Thyroid gland (tissue), 4 donors: ENCODE measurements around the gene HK1.

ENCODE experiments used
- POLR2A ChIP-seq, 2 donors: fragments of 450-650 bp; IDR thresholded peaks; one replicate each; pipeline ENCODE4 v1.6.1; 2017; ENCODE audit warnings: antibody characterized with exemption in 2 of 2, mild to moderate bottlenecking in 2 of 2, moderate library complexity in 1 of 2
- TF ChIP-seq, protein P1 (sequence below), 6 experiments: fragments of 200-600 bp in 3 of 6; fragments of 450-650 bp in 3 of 6; sonication (generic) in 3 of 6; IDR thresholded peaks; one replicate each; pipeline ENCODE4 v1.5.1; 2016 to 2019; ENCODE audit warnings: antibody characterized with exemption in 6 of 6, mild to moderate bottlenecking in 2 of 6, inconsistent platforms in 1 of 6, moderate library complexity in 1 of 6

DNA sequence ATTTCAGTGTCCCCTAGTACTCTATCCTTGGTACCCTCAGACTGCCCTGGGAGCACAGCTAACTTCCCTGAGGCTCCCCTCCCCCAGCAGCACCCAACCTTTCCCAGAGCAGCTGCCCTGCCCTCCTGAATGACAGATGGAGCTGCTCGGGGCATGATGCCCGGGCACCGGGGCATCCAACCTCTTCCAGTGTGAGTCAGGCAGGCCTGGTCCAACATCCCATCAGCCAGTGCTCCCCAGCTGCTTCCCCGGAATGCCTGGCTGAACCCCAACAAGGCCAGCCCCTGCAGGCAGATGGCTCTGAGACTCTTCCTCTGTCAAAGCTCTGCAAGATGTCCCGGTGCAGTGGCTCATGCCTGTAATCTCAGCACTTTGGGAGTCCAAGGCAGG is 161.0 kb downstream of the HK1 start:
- TF ChIP-seq, protein P1, sequence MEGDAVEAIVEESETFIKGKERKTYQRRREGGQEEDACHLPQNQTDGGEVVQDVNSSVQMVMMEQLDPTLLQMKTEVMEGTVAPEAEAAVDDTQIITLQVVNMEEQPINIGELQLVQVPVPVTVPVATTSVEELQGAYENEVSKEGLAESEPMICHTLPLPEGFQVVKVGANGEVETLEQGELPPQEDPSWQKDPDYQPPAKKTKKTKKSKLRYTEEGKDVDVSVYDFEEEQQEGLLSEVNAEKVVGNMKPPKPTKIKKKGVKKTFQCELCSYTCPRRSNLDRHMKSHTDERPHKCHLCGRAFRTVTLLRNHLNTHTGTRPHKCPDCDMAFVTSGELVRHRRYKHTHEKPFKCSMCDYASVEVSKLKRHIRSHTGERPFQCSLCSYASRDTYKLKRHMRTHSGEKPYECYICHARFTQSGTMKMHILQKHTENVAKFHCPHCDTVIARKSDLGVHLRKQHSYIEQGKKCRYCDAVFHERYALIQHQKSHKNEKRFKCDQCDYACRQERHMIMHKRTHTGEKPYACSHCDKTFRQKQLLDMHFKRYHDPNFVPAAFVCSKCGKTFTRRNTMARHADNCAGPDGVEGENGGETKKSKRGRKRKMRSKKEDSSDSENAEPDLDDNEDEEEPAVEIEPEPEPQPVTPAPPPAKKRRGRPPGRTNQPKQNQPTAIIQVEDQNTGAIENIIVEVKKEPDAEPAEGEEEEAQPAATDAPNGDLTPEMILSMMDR (IDR thresholded peaks at IDR 0.05) = no peak
- TF ChIP-seq POLR2A (IDR thresholded peaks at IDR 0.05) = no peak
